GM19043 (cell line): ENCODE data around the gene TRIM69.
"Not testable (repeated sequence)": the region's sequence is repeated elsewhere in the genome, so short reads cannot be mapped to it uniquely, and the experiment has no call there.

Source experiments
- ATAC-seq: cut with Tn5 transposase; IDR thresholded peaks from one replicate; pipeline ENCODE4 v1.9.1; 2021; ENCODE audit warnings: low read depth; ENCODE audit not compliant: unreplicated experiment

Gene TRIM69

GRCh38 chr15:44736181-44736765, at the start of gene TRIM69:
TSS of gene TRIM69 (plus strand) at chr15:44736528. CDS start at chr15:44736705, 177 bp downstream.
- no peak for ATAC-seq

- not testable (repeated sequence) for ATAC-seq
These were observed 47.0 kb upstream of the TRIM69 start for GRCh38 chr15:44689318-44689717.

GRCh38 chr15:44690245-44690644, 46.1 kb upstream of the TRIM69 start:
- ATAC-seq, result not testable (repeated sequence)

- ATAC-seq, result no peak
These were observed 43.7 kb upstream of the TRIM69 start for GRCh38 chr15:44692659-44693058.

GRCh38 chr15:44694416-44694815, 41.9 kb upstream of the TRIM69 start:
- no peak for ATAC-seq

- no peak for ATAC-seq
These were observed 41.0 kb upstream of the TRIM69 start for GRCh38 chr15:44695294-44695693.

- no peak for ATAC-seq
These were observed 39.3 kb upstream of the TRIM69 start for GRCh38 chr15:44697014-44697413.

- no peak for ATAC-seq
These were observed 37.7 kb upstream of the TRIM69 start for GRCh38 chr15:44698641-44699040.

- ATAC-seq, result not testable (repeated sequence)
These were observed 35.7 kb upstream of the TRIM69 start for GRCh38 chr15:44700676-44701075.

GRCh38 chr15:44705986-44706385, 30.3 kb upstream of the TRIM69 start:
- no peak for ATAC-seq

- no peak for ATAC-seq
These were observed 29.9 kb upstream of the TRIM69 start for GRCh38 chr15:44706401-44706800.

GRCh38 chr15:44706946-44707636, 29.2 kb upstream of the TRIM69 start:
- ATAC-seq, result no peak

- ATAC-seq, result no peak
These were observed 25.9 kb upstream of the TRIM69 start for GRCh38 chr15:44710236-44711095.

GRCh38 chr15:44711096-44711742, 25.1 kb upstream of the TRIM69 start, which contains the start of the genes B2M and PATL2:
TSS of gene B2M (plus strand) at chr15:44711517. CDS start at chr15:44711547, 30 bp downstream.
TSS of gene PATL2 (minus strand) at chr15:44711323. CDS start at chr15:44676490, 34,833 bp downstream.
- ATAC-seq, result peak; percentile 76

GRCh38 chr15:44711743-44712345, 24.5 kb upstream of the TRIM69 start:
- no peak for ATAC-seq

- no peak for ATAC-seq
These were observed 23.9 kb upstream of the TRIM69 start for GRCh38 chr15:44712346-44713005.

- no peak for ATAC-seq
These were observed 23.0 kb upstream of the TRIM69 start for GRCh38 chr15:44713006-44713966.

- ATAC-seq, result no peak
These were observed 21.1 kb upstream of the TRIM69 start for GRCh38 chr15:44715142-44715796.
